Neural cell (in vitro differentiated cells): ENCODE measurements around the gene TM7SF2. TPM values are rescaled to one million over a fixed set of nuclear protein-coding genes. Genes with fewer than 3 reads are reported as not detected.

ENCODE experiments used
- H2AFZ ChIP-seq: fragments of 200-600, 300-800 bp; sonication (generic), shearing (Covaris generic); 2 replicates; pipeline ENCODE4 v1.6.0; 2014; ENCODE audit warnings: low read depth, mild to moderate bottlenecking, antibody characterized with exemption, low read length, moderate library complexity
- H3F3A ChIP-seq: fragments of 200-600 bp; shearing (Covaris generic); 2 replicates; pipeline ENCODE4 v1.6.1; 2016; ENCODE audit warnings: mild to moderate bottlenecking, moderate library complexity, mixed read lengths, antibody characterized with exemption, low read length; ENCODE audit not compliant: insufficient read depth, poor library complexity, severe bottlenecking
- H3K27ac ChIP-seq: fragments of 200-600, 300-800 bp; sonication (generic), shearing (Covaris generic); 2 replicates; pipeline ENCODE4 v1.5.1; 2014; ENCODE audit warnings: mild to moderate bottlenecking, low read length, moderate library complexity
- H3K27me3 ChIP-seq: fragments of 300-800, 200-600 bp; sonication (generic), shearing (Covaris generic); 2 replicates; pipeline ENCODE4 v1.6.0; 2014; ENCODE audit warnings: mild to moderate bottlenecking, low read depth, low read length, moderate library complexity; ENCODE audit not compliant: insufficient read depth
- H3K36me3 ChIP-seq: fragments of 300-800, 200-600 bp; sonication (generic), shearing (Covaris generic); 2 replicates; pipeline ENCODE4 v1.5.1; 2014; ENCODE audit warnings: mild to moderate bottlenecking, antibody characterized with exemption, low read length, moderate library complexity; ENCODE audit not compliant: insufficient read depth
- H3K4me2 ChIP-seq: fragments of 300-800, 200-600 bp; sonication (generic), shearing (Covaris generic); 2 replicates; pipeline ENCODE4 v1.6.0; 2014; ENCODE audit warnings: mild to moderate bottlenecking, low read length
- H3K4me3 ChIP-seq: fragments of 300-800, 200-600 bp; sonication (generic), shearing (Covaris generic); 2 replicates; pipeline ENCODE4 v1.5.1; 2014; ENCODE audit warnings: mild to moderate bottlenecking, low read length, moderate library complexity
- H3K79me2 ChIP-seq: fragments of 200-600 bp; shearing (Covaris generic); replicated peaks from 2 replicates; pipeline ENCODE4 v1.6.0; 2014; ENCODE audit warnings: mild to moderate bottlenecking, low read length, moderate library complexity; ENCODE audit not compliant: insufficient read depth
- H3K9ac ChIP-seq: fragments of 300-800, 200-600 bp; sonication (generic), shearing (Covaris generic); 2 replicates; pipeline ENCODE4 v1.6.1; 2016; ENCODE audit warnings: mild to moderate bottlenecking, low read length, mixed read lengths
- H3K9me2 ChIP-seq: fragments of 200-600 bp; shearing (Covaris generic); 2 replicates; pipeline ENCODE4 v1.6.1; 2016; ENCODE audit warnings: mild to moderate bottlenecking, low read length, mixed read lengths; ENCODE audit not compliant: insufficient read depth
- H3K9me3 ChIP-seq: fragments of 200-600, 300-800 bp; sonication (generic), shearing (Covaris generic); 2 replicates; pipeline ENCODE4 v1.6.1; 2016; ENCODE audit warnings: mild to moderate bottlenecking, mixed run types, low read length, moderate library complexity, mixed read lengths
- H4K20me1 ChIP-seq: fragments of 200-600 bp; shearing (Covaris generic); 2 replicates; pipeline ENCODE4 v1.6.1; 2016; ENCODE audit warnings: mild to moderate bottlenecking, mixed run types; ENCODE audit not compliant: insufficient read depth
- EP300 ChIP-seq: fragments of 450-650 bp; conservative IDR thresholded peaks from 2 replicates; pipeline ENCODE4 v1.6.1; 2014; ENCODE audit warnings: antibody characterized with exemption, mild to moderate bottlenecking, moderate library complexity; ENCODE audit not compliant: poor library complexity, severe bottlenecking
- EZH2 ChIP-seq: fragments of 200-600, 300-800 bp; shearing (Covaris generic), sonication (generic); IDR thresholded peaks from 2 replicates; pipeline ENCODE4 v1.6.1; 2014; ENCODE audit warnings: antibody characterized with exemption, low read length, borderline replicate concordance, mild to moderate bottlenecking; ENCODE audit not compliant: insufficient read depth, poor library complexity, severe bottlenecking
- MXI1 ChIP-seq: fragments of 450-650 bp; conservative IDR thresholded peaks from 2 replicates; pipeline ENCODE4 v1.6.1; 2014; ENCODE audit warnings: antibody characterized with exemption, mild to moderate bottlenecking; ENCODE audit not compliant: poor library complexity, severe bottlenecking
- POLR2AphosphoS5 ChIP-seq: IDR thresholded peaks from 2 replicates; pipeline ENCODE4 v1.6.1; 2012
- RAD21 ChIP-seq: fragments of 450-650 bp; conservative IDR thresholded peaks from 2 replicates; pipeline ENCODE4 v1.6.1; 2014; ENCODE audit warnings: antibody characterized with exemption, mild to moderate bottlenecking, moderate library complexity
- SMC3 ChIP-seq: fragments of 450-650 bp; conservative IDR thresholded peaks from 2 replicates; pipeline ENCODE4 v1.6.1; 2014; ENCODE audit warnings: antibody characterized with exemption, mild to moderate bottlenecking, moderate library complexity; ENCODE audit not compliant: poor library complexity
- TAF1 ChIP-seq: IDR thresholded peaks from 2 replicates; pipeline ENCODE4 v1.6.1; 2012; ENCODE audit warnings: low read depth
- polyA plus RNA-seq: library from polyadenylated mRNA; depleted of rRNA; stranded (reverse); fragments of >200 nt; gene quantifications from 2 replicates; pipeline ENCODE4 v1.2.3, GENCODE V29; 2014
- TF ChIP-seq, protein P1 (sequence below): fragments of 450-650 bp; IDR thresholded peaks from 2 replicates; pipeline ENCODE4 v1.5.1; 2014; ENCODE audit warnings: antibody characterized with exemption, mild to moderate bottlenecking, moderate library complexity; ENCODE audit not compliant: poor library complexity, severe bottlenecking
- TF ChIP-seq, protein P2 (sequence below): IDR thresholded peaks from 2 replicates; pipeline ENCODE4 v1.6.1; 2012; ENCODE audit warnings: borderline replicate concordance

The TM7SF2 gene
- polyA plus RNA-seq, 1 donor from 2014 or later = 78.4 TPM

- no peaks in the 10 kb centered on the region for H3K9me3 ChIP-seq
- H2AFZ ChIP-seq = no peak overlapping the region
- no peaks in the 10 kb centered on the region for H3K27me3 ChIP-seq
- no peak overlapping the region for H3K4me3 ChIP-seq
- H3K9ac ChIP-seq = no peak overlapping the region
- H3K79me2 ChIP-seq = no peaks in the 10 kb centered on the region
- no peak for TF ChIP-seq SMC3
- no peaks in the 10 kb centered on the region for H4K20me1 ChIP-seq
- no peak overlapping the region for H3K4me2 ChIP-seq
- no peak overlapping the region for H3K27ac ChIP-seq
- no peaks in the 10 kb centered on the region for H3K36me3 ChIP-seq
- no peaks in the 10 kb centered on the region for H3K9me2 ChIP-seq
- H3F3A ChIP-seq = no peaks in the 10 kb centered on the region
Observed at GRCh38 chr11:65066315-65066714, 45.4 kb upstream of the TM7SF2 start.

- Histone ChIP-seq H3K9me3 (no peaks in the 10 kb centered on the region), H3K79me2 (no peaks in the 10 kb centered on the region), H3K9me2 (no peaks in the 10 kb centered on the region), H3K27ac (no peak overlapping the region), H3F3A (no peaks in the 10 kb centered on the region), H3K9ac (no peak overlapping the region), H3K4me2 (no peak overlapping the region), H3K4me3 (no peak overlapping the region), H2AFZ (no peak overlapping the region), H4K20me1 (no peaks in the 10 kb centered on the region), H3K27me3 (no peaks in the 10 kb centered on the region), H3K36me3 (no peaks in the 10 kb centered on the region)
- TF ChIP-seq POLR2AphosphoS5 (no peak), EZH2 (no peak), MXI1 (no peak), SMC3 (no peak), TAF1 (no peak), RAD21 (no peak), EP300 (no peak)
- TF ChIP-seq, protein P1, sequence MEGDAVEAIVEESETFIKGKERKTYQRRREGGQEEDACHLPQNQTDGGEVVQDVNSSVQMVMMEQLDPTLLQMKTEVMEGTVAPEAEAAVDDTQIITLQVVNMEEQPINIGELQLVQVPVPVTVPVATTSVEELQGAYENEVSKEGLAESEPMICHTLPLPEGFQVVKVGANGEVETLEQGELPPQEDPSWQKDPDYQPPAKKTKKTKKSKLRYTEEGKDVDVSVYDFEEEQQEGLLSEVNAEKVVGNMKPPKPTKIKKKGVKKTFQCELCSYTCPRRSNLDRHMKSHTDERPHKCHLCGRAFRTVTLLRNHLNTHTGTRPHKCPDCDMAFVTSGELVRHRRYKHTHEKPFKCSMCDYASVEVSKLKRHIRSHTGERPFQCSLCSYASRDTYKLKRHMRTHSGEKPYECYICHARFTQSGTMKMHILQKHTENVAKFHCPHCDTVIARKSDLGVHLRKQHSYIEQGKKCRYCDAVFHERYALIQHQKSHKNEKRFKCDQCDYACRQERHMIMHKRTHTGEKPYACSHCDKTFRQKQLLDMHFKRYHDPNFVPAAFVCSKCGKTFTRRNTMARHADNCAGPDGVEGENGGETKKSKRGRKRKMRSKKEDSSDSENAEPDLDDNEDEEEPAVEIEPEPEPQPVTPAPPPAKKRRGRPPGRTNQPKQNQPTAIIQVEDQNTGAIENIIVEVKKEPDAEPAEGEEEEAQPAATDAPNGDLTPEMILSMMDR = no peak
- TF ChIP-seq, protein P2, sequence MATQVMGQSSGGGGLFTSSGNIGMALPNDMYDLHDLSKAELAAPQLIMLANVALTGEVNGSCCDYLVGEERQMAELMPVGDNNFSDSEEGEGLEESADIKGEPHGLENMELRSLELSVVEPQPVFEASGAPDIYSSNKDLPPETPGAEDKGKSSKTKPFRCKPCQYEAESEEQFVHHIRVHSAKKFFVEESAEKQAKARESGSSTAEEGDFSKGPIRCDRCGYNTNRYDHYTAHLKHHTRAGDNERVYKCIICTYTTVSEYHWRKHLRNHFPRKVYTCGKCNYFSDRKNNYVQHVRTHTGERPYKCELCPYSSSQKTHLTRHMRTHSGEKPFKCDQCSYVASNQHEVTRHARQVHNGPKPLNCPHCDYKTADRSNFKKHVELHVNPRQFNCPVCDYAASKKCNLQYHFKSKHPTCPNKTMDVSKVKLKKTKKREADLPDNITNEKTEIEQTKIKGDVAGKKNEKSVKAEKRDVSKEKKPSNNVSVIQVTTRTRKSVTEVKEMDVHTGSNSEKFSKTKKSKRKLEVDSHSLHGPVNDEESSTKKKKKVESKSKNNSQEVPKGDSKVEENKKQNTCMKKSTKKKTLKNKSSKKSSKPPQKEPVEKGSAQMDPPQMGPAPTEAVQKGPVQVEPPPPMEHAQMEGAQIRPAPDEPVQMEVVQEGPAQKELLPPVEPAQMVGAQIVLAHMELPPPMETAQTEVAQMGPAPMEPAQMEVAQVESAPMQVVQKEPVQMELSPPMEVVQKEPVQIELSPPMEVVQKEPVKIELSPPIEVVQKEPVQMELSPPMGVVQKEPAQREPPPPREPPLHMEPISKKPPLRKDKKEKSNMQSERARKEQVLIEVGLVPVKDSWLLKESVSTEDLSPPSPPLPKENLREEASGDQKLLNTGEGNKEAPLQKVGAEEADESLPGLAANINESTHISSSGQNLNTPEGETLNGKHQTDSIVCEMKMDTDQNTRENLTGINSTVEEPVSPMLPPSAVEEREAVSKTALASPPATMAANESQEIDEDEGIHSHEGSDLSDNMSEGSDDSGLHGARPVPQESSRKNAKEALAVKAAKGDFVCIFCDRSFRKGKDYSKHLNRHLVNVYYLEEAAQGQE = no peak
Observed at GRCh38 chr11:65066805-65067291, 44.8 kb upstream of the TM7SF2 start.

DNA sequence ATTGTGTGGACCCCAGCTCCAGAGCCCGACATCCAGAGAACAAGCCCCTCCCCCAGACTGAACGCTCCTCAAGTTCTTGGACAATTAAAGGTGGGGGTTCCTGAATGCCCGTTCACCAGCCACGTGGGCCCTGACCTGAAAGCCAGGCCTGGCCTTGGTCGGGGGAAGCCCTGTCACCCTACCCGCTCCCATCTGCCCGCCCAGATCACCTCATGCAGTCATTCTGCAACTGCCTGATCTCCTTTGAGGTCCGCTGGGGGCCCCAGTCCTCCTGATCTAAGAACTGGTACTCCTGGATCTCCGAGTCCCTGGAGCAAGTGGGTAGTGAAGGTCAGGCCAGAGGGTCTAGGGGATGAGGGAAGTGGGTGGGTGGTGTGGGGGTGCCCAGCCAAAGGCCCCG lies 44.2 kb upstream of the TM7SF2 start:
- Histone ChIP-seq H3K36me3 (no peaks in the 10 kb centered on the region), H3F3A (no peaks in the 10 kb centered on the region), H2AFZ (no peak overlapping the region), H3K9ac (no peak overlapping the region), H3K27me3 (no peaks in the 10 kb centered on the region), H4K20me1 (no peaks in the 10 kb centered on the region), H3K4me2 (no peak overlapping the region), H3K79me2 (no peaks in the 10 kb centered on the region), H3K9me3 (no peaks in the 10 kb centered on the region), H3K9me2 (no peaks in the 10 kb centered on the region), H3K27ac (no peak overlapping the region), H3K4me3 (no peak overlapping the region)
- TF ChIP-seq, protein P2 = no peak
- TF ChIP-seq EP300 (no peak), SMC3 (no peak), EZH2 (no peak), TAF1 (no peak), POLR2AphosphoS5 (no peak), MXI1 (no peak), RAD21 (no peak)
- TF ChIP-seq, protein P1 = no peak
